MM.1S (cell line): ENCODE results near the gene IL11.

Experiments
- DNase-seq: peaks from one replicate; pipeline ENCODE4 v3.0.0-alpha.2; 2015
- H2AFZ ChIP-seq: fragments of 300-600 bp; sonication (generic); 2 replicates; pipeline ENCODE4 v1.6.0; 2016; ENCODE audit warnings: antibody characterized with exemption, low read length
- H3F3A ChIP-seq: fragments of 300-600 bp; sonication (generic); 2 replicates; pipeline ENCODE4 v1.6.1; 2016; ENCODE audit warnings: mild to moderate bottlenecking, antibody characterized with exemption, low read length, moderate library complexity, mixed read lengths; ENCODE audit not compliant: insufficient read depth
- H3K27ac ChIP-seq: fragments of 300-600 bp; sonication (generic); 2 replicates; pipeline ENCODE4 v1.5.1; 2016; ENCODE audit warnings: mild to moderate bottlenecking, low read length
- H3K27me3 ChIP-seq: fragments of 300-600 bp; sonication (generic); replicated peaks from 2 replicates; pipeline ENCODE4 v1.6.0; 2016; ENCODE audit warnings: low read length; ENCODE audit not compliant: insufficient read depth
- H3K36me3 ChIP-seq: fragments of 300-600 bp; sonication (generic); replicated peaks from 2 replicates; pipeline ENCODE4 v1.6.1; 2016; ENCODE audit warnings: mild to moderate bottlenecking, low read length, mixed read lengths; ENCODE audit not compliant: insufficient read depth
- H3K4me1 ChIP-seq: fragments of 300-600 bp; sonication (generic); 2 replicates; pipeline ENCODE4 v1.6.1; 2016; ENCODE audit warnings: low read length, mixed read lengths
- H3K4me2 ChIP-seq: fragments of 300-600 bp; sonication (generic); 2 replicates; pipeline ENCODE4 v1.6.0; 2016; ENCODE audit warnings: low read depth, low read length
- H3K4me3 ChIP-seq: fragments of 300-600 bp; sonication (generic); 2 replicates; pipeline ENCODE4 v1.5.1; 2016; ENCODE audit warnings: low read length, mixed read lengths
- H3K79me2 ChIP-seq: fragments of 300-600 bp; sonication (generic); 2 replicates; pipeline ENCODE4 v1.6.1; 2016; ENCODE audit warnings: mixed run types, low read length, mixed read lengths
- H3K9ac ChIP-seq: fragments of 300-600 bp; sonication (generic); 2 replicates; pipeline ENCODE4 v1.6.1; 2016; ENCODE audit warnings: low read length, mixed read lengths
- H3K9me2 ChIP-seq: fragments of 300-600 bp; sonication (generic); replicated peaks from 2 replicates; pipeline ENCODE4 v1.6.1; 2016; ENCODE audit warnings: mild to moderate bottlenecking, low read length, mixed read lengths; ENCODE audit not compliant: insufficient read depth
- H3K9me3 ChIP-seq: fragments of 300-600 bp; sonication (generic); replicated peaks from 2 replicates; pipeline ENCODE4 v1.6.1; 2016; ENCODE audit warnings: mild to moderate bottlenecking, low read length, mixed read lengths; ENCODE audit not compliant: insufficient read depth
- H4K20me1 ChIP-seq: fragments of 300-600 bp; sonication (generic); 2 replicates; pipeline ENCODE4 v1.6.1; 2016; ENCODE audit warnings: mild to moderate bottlenecking, low read length, moderate library complexity, mixed read lengths; ENCODE audit not compliant: insufficient read depth
- EZH2 ChIP-seq: fragments of 300-600 bp; sonication (generic); optimal IDR thresholded peaks from 2 replicates; pipeline ENCODE3; 2017; ENCODE audit warnings: low read depth, mild to moderate bottlenecking, antibody characterized with exemption, low read length, mixed read lengths
- EZH2phosphoT487 ChIP-seq: fragments of 300-600 bp; sonication (generic); IDR thresholded peaks from 2 replicates; pipeline ENCODE4 v1.6.1; 2018; ENCODE audit warnings: antibody characterized with exemption, low read length
- TF ChIP-seq, protein P1 (sequence below): fragments of 300-600 bp; sonication (generic); IDR thresholded peaks from 2 replicates; pipeline ENCODE4 v1.5.1; 2016; ENCODE audit warnings: antibody characterized with exemption, low read length, mixed read lengths

IL11 gene

DNA sequence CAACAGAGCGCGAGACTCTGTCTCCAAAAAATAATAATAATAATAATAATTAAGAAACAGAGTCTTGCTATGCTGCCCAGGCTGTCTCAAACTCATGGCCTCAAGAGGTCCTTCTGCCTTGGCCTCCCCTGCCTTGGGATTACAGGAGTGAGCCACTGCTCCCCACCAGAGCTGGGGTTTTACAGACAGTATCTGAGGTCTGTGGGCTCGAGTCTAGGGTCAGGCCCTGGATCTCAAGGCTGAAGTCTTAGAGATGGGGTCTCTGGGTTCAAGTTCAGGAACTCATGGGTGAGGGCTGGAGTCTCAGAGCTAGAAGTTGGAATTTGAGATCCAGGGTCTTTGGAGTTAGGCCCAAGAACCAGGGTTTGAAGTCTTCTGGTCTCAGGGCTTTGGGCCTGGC, 3.5 kb downstream of the IL11 start:
- no peaks in the 10 kb centered on the region for H3K9me2 ChIP-seq
- H3K4me2 ChIP-seq, result no peak overlapping the region
- no peaks in the 10 kb centered on the region for H3K4me1 ChIP-seq
- no peaks in the 10 kb centered on the region for H3K9me3 ChIP-seq
- H3F3A ChIP-seq, result no peaks in the 10 kb centered on the region
- H3K27me3 ChIP-seq, result peaks cover 83% of the 10 kb centered on the region
- no peak overlapping the region for H3K4me3 ChIP-seq
- H3K36me3 ChIP-seq, result no peaks in the 10 kb centered on the region
- no peaks in the 10 kb centered on the region for H4K20me1 ChIP-seq
- no peak for DNase-seq
- H3K79me2 ChIP-seq, result no peaks in the 10 kb centered on the region
- no peak overlapping the region for H3K9ac ChIP-seq
- TF ChIP-seq EZH2 (no peak), EZH2phosphoT487 (no peak)
- TF ChIP-seq, protein P1, sequence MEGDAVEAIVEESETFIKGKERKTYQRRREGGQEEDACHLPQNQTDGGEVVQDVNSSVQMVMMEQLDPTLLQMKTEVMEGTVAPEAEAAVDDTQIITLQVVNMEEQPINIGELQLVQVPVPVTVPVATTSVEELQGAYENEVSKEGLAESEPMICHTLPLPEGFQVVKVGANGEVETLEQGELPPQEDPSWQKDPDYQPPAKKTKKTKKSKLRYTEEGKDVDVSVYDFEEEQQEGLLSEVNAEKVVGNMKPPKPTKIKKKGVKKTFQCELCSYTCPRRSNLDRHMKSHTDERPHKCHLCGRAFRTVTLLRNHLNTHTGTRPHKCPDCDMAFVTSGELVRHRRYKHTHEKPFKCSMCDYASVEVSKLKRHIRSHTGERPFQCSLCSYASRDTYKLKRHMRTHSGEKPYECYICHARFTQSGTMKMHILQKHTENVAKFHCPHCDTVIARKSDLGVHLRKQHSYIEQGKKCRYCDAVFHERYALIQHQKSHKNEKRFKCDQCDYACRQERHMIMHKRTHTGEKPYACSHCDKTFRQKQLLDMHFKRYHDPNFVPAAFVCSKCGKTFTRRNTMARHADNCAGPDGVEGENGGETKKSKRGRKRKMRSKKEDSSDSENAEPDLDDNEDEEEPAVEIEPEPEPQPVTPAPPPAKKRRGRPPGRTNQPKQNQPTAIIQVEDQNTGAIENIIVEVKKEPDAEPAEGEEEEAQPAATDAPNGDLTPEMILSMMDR, result no peak
- no peak overlapping the region for H2AFZ ChIP-seq
- no peak overlapping the region for H3K27ac ChIP-seq

DNA sequence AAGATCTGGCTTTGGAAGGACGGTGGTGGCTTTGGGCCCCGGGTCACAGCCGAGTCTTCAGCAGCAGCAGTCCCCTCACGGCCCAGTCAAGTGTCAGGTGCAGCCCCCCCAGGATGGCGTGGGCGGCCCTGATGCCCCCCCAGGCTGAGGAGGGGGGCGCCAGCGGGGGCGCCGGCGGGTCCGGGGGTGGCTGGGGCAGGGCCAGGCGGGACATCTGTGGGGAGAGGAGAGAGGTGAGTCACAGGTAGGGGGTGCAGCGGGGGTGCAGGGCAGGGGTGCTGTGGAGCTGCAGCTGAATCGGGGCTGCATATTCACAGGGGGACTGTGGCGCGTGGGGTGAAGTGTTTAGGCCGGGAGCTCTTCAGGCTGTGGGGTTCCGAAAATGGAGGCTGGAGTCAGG, 4.3 kb downstream of the IL11 start:
- no peak overlapping the region for H3K4me2 ChIP-seq
- no peak overlapping the region for H2AFZ ChIP-seq
- no peaks in the 10 kb centered on the region for H3K36me3 ChIP-seq
- no peak overlapping the region for H3K4me3 ChIP-seq
- TF ChIP-seq, protein P1, result no peak
- TF ChIP-seq EZH2 (no peak), EZH2phosphoT487 (no peak)
- no peak overlapping the region for H3K9ac ChIP-seq
- H3K4me1 ChIP-seq, result no peaks in the 10 kb centered on the region
- DNase-seq, result no peak
- no peak overlapping the region for H3K27ac ChIP-seq
- no peaks in the 10 kb centered on the region for H3K9me3 ChIP-seq
- no peaks in the 10 kb centered on the region for H3K79me2 ChIP-seq
- H3K9me2 ChIP-seq, result no peaks in the 10 kb centered on the region
- H3K27me3 ChIP-seq, result peaks cover 77% of the 10 kb centered on the region
- H3F3A ChIP-seq, result no peaks in the 10 kb centered on the region
- H4K20me1 ChIP-seq, result no peaks in the 10 kb centered on the region

DNA sequence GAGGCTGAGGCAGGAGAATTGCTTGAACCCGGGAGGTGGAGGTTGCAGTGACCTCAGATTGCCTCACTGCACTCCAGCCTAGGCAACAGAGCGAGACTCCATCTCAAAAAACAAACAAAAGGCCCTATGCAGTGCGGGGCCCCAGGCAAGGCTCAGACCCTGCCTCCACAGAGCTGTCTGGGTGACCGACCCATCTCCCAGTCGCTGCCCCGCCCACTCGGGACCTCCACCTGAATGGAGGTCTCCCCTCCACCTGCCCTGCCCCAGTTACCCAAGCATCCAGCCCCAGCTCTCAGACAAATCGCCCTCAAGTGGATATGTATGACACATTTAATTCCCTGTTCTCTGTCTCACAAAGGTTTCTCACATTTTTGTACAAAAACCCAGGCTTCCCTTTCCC, 5.0 kb downstream of the IL11 start:
- H3K4me1 ChIP-seq, result no peaks in the 10 kb centered on the region
- no peaks in the 10 kb centered on the region for H3K79me2 ChIP-seq
- TF ChIP-seq, protein P1, result no peak
- TF ChIP-seq EZH2 (no peak), EZH2phosphoT487 (no peak)
- no peak overlapping the region for H3K27ac ChIP-seq
- no peaks in the 10 kb centered on the region for H3F3A ChIP-seq
- H3K9me2 ChIP-seq, result no peaks in the 10 kb centered on the region
- no peak overlapping the region for H3K4me3 ChIP-seq
- peaks cover 72% of the 10 kb centered on the region for H3K27me3 ChIP-seq
- H3K9ac ChIP-seq, result no peak overlapping the region
- no peaks in the 10 kb centered on the region for H3K9me3 ChIP-seq
- H4K20me1 ChIP-seq, result no peaks in the 10 kb centered on the region
- H2AFZ ChIP-seq, result no peak overlapping the region
- no peaks in the 10 kb centered on the region for H3K36me3 ChIP-seq
- DNase-seq, result no peak
- no peak overlapping the region for H3K4me2 ChIP-seq
